Measurements from ENCODE around the gene RAMP3. TPM values are rescaled to one million over a fixed set of nuclear protein-coding genes. Genes with fewer than 3 reads are reported as not detected.
"Not testable (repeated sequence)": the region's sequence is repeated elsewhere in the genome, so short reads cannot be mapped to it uniquely, and the experiment has no call there.

RAMP3 gene
- total RNA-seq, 1 experiment from 2014 or later: not detected

- ChIA-PET CTCF (no interaction called here), POLR2A (ENCODE audit: low non-redundant PET) (no interaction called here)
- Histone ChIP-seq H3K36me3 (ENCODE audit: insufficient read depth, low read length, poor library complexity, severe bottlenecking) (no peaks in the 10 kb centered on the region), H3K27me3 (replicated peaks; ENCODE audit: insufficient read depth, low read depth, low read length, poor library complexity) (peaks cover 17% of the 10 kb centered on the region), H3K27ac (ENCODE audit: low read depth, low read length, poor library complexity, severe bottlenecking) (no peak overlapping the region), H3K9me3 (ENCODE audit: low read depth, low read length, poor library complexity, severe bottlenecking) (no peaks in the 10 kb centered on the region), H3K4me3 (ENCODE audit: low read depth, low read length, poor library complexity, severe bottlenecking) (no peak overlapping the region), H3K4me1 (ENCODE audit: insufficient read depth, low read length, poor library complexity, severe bottlenecking) (no peaks in the 10 kb centered on the region)
- no peak for TF ChIP-seq EZH2 (IDR thresholded peaks at IDR 0.05; ENCODE audit: borderline replicate concordance, low read depth, low read length, poor library complexity, severe bottlenecking)
- TF ChIP-seq CTCF (conservative IDR thresholded peaks at IDR 0.05; ENCODE audit: low read depth, low read length): no peak
- no TSS peak for BruUV-seq (replicated peaks)
- DNase-seq (ENCODE audit: low spot score): no peak
- intact Hi-C loops (cut with micrococcal nuclease; ENCODE audit: unreplicated experiment): no loop called here
These were observed 5.5 kb downstream of the RAMP3 start for GRCh38 chr7:45162943-45163691.

DNA sequence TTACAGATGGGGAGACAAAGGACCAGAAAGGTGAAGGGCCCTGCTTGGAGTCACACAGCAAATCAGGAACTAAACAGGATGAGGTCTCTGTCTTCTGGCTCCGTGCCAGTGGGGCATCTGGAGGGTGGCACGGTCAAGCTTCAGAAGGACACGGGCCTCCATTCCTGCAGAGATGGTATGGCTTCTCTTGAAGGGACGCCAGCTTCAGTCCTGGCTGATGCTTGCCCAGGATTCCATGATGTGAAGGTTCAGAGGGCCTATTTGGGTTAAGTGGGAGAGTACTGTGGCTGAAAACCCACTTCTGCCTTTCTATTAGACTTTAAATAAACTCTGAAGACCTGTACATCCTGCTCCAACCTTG lies 6.1 kb downstream of the RAMP3 start:
- ChIA-PET POLR2A (ENCODE audit: low non-redundant PET) (no interaction called here), CTCF (no interaction called here)
- Histone ChIP-seq H3K36me3 (ENCODE audit: insufficient read depth, low read length, poor library complexity, severe bottlenecking) (no peaks in the 10 kb centered on the region), H3K9me3 (ENCODE audit: low read depth, low read length, poor library complexity, severe bottlenecking) (no peaks in the 10 kb centered on the region), H3K27ac (ENCODE audit: low read depth, low read length, poor library complexity, severe bottlenecking) (no peak overlapping the region), H3K27me3 (replicated peaks; ENCODE audit: insufficient read depth, low read depth, low read length, poor library complexity) (peaks cover 11% of the 10 kb centered on the region), H3K4me1 (ENCODE audit: insufficient read depth, low read length, poor library complexity, severe bottlenecking) (no peaks in the 10 kb centered on the region), H3K4me3 (ENCODE audit: low read depth, low read length, poor library complexity, severe bottlenecking) (no peak overlapping the region)
- TF ChIP-seq CTCF (conservative IDR thresholded peaks at IDR 0.05; ENCODE audit: low read depth, low read length): no peak
- no peak for TF ChIP-seq EZH2 (IDR thresholded peaks at IDR 0.05; ENCODE audit: borderline replicate concordance, low read depth, low read length, poor library complexity, severe bottlenecking)
- intact Hi-C loops (cut with micrococcal nuclease; ENCODE audit: unreplicated experiment): no loop called here
- no TSS peak for BruUV-seq (replicated peaks)
- no peak for DNase-seq (ENCODE audit: low spot score)

DNA sequence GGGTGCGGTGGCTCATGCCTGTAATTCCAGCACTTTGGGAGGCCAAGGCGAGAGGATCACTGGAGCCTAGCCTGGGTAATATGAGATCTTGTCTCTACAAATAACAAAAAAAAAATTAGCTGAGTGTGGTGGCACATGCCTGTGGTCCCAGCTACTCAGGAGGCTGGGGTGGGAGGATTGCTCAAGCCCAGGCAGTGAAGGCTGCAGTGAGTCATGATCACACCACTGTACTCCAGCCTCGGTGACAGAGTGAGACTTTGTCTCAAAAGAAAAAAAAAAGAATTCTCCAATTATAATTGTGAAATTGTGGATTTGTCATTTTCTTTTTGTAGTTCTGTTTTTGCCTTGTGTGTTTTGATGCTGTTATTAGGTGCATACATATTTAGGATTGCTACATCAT lies 6.7 kb downstream of the RAMP3 start:
- intact Hi-C loops (cut with micrococcal nuclease; ENCODE audit: unreplicated experiment); POLR2A ChIA-PET (ENCODE audit: low non-redundant PET); H3K27me3 ChIP-seq (replicated peaks; ENCODE audit: insufficient read depth, low read depth, low read length, poor library complexity); H3K4me3 ChIP-seq (ENCODE audit: low read depth, low read length, poor library complexity, severe bottlenecking); H3K9me3 ChIP-seq (ENCODE audit: low read depth, low read length, poor library complexity, severe bottlenecking); H3K27ac ChIP-seq (ENCODE audit: low read depth, low read length, poor library complexity, severe bottlenecking); H3K36me3 ChIP-seq (ENCODE audit: insufficient read depth, low read length, poor library complexity, severe bottlenecking); BruUV-seq (replicated peaks); H3K4me1 ChIP-seq (ENCODE audit: insufficient read depth, low read length, poor library complexity, severe bottlenecking); DNase-seq (ENCODE audit: low spot score); CTCF ChIA-PET: not testable (repeated sequence)

DNA sequence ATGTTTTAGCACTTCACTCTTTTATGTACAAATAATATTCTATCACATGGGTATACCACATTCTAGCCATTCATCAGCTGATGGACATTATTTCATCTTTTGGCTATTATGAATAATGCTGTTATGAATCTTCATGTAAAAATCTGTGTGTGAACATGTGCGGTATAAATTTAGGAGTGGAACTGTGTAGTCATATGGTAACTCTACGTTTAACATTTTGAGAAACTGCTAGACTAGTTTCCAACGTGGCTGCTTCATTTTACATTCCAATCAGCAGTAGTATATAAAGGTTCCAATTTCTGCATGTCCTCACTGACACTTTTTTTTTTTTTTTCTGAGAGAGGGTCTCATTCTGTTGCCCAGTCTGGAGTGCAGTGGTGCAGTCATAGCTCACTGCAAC lies 8.3 kb downstream of the RAMP3 start:
- no peak overlapping the region for H3K27ac ChIP-seq (ENCODE audit: low read depth, low read length, poor library complexity, severe bottlenecking)
- no peaks in the 10 kb centered on the region for H3K9me3 ChIP-seq (ENCODE audit: low read depth, low read length, poor library complexity, severe bottlenecking)
- ChIA-PET POLR2A (ENCODE audit: low non-redundant PET) (no interaction called here), CTCF (no interaction called here)
- TF ChIP-seq EZH2 (IDR thresholded peaks at IDR 0.05; ENCODE audit: borderline replicate concordance, low read depth, low read length, poor library complexity, severe bottlenecking) (no peak), CTCF (conservative IDR thresholded peaks at IDR 0.05; ENCODE audit: low read depth, low read length) (no peak)
- H3K4me1 ChIP-seq (ENCODE audit: insufficient read depth, low read length, poor library complexity, severe bottlenecking): no peaks in the 10 kb centered on the region
- no peak for DNase-seq (ENCODE audit: low spot score)
- no TSS peak for BruUV-seq (replicated peaks)
- peaks cover 8% of the 10 kb centered on the region for H3K27me3 ChIP-seq (replicated peaks; ENCODE audit: insufficient read depth, low read depth, low read length, poor library complexity)
- no peaks in the 10 kb centered on the region for H3K36me3 ChIP-seq (ENCODE audit: insufficient read depth, low read length, poor library complexity, severe bottlenecking)
- intact Hi-C loops (cut with micrococcal nuclease; ENCODE audit: unreplicated experiment): no loop called here
- no peak overlapping the region for H3K4me3 ChIP-seq (ENCODE audit: low read depth, low read length, poor library complexity, severe bottlenecking)
